M059J (cell line): Measurements from ENCODE around the gene COL20A1. TPM values are rescaled to one million over a fixed set of nuclear protein-coding genes. Genes with fewer than 3 reads are reported as not detected.
"Not testable (repeated sequence)": the region's sequence is repeated elsewhere in the genome, so short reads cannot be mapped to it uniquely, and the experiment has no call there.

ENCODE experiments used
- DNase-seq: peaks from one replicate; pipeline ENCODE4 v3.0.0-alpha.2; 2012; ENCODE audit warnings: low read depth
- total RNA-seq: library from RNA; depleted of rRNA; stranded (reverse); fragments of >200 nt; shearing (Covaris generic); gene quantifications from 2 replicates; pipeline ENCODE4 v1.2.3, GENCODE V29; 2014

Gene COL20A1
- total RNA-seq, 1 experiment from 2014 or later: not detected

GRCh38 chr20:63332488-63333240 is 39.7 kb downstream of the COL20A1 start:
- DNase-seq: no peak

- DNase-seq: no peak
Measured at GRCh38 chr20:63333241-63333836, 40.4 kb downstream of the COL20A1 start.

- no peak for DNase-seq
Measured at GRCh38 chr20:63334356-63334755, 41.4 kb downstream of the COL20A1 start.

GRCh38 chr20:63335060-63335459 is 42.1 kb downstream of the COL20A1 start:
- DNase-seq: not testable (repeated sequence)

GRCh38 chr20:63335711-63336110 is 42.7 kb downstream of the COL20A1 start:
- DNase-seq: no peak

GRCh38 chr20:63336232-63336752 is 43.3 kb downstream of the COL20A1 start:
- DNase-seq: no peak

GRCh38 chr20:63337786-63338420 is 44.9 kb downstream of the COL20A1 start:
- no peak for DNase-seq

GRCh38 chr20:63339154-63340094 is 46.4 kb downstream of the COL20A1 start:
- not testable (repeated sequence) for DNase-seq

- DNase-seq: not testable (repeated sequence)
Measured at GRCh38 chr20:63340158-63340688, 47.2 kb downstream of the COL20A1 start.

- no peak for DNase-seq
Measured at GRCh38 chr20:63342561-63343459, 49.8 kb downstream of the COL20A1 start.

- no peak for DNase-seq
Measured at GRCh38 chr20:63343460-63344445, 50.8 kb downstream of the COL20A1 start.

GRCh38 chr20:63344616-63345327 is 51.8 kb downstream of the COL20A1 start:
- DNase-seq: no peak

GRCh38 chr20:63345328-63346100 is 52.5 kb downstream of the COL20A1 start:
- DNase-seq: no peak

GRCh38 chr20:63346131-63347080 is 53.4 kb downstream of the COL20A1 start:
- no peak for DNase-seq

- DNase-seq: no peak
Measured at GRCh38 chr20:63347081-63347741, 54.2 kb downstream of the COL20A1 start.
